GM18867 (cell line): Measurements from ENCODE around the gene DLEC1.

ENCODE experiments used
- ATAC-seq: cut with Tn5 transposase; IDR thresholded peaks from one replicate; pipeline ENCODE4 v1.9.1; 2021; ENCODE audit warnings: mild to moderate bottlenecking, moderate library complexity; ENCODE audit not compliant: unreplicated experiment

The DLEC1 gene, protein sequence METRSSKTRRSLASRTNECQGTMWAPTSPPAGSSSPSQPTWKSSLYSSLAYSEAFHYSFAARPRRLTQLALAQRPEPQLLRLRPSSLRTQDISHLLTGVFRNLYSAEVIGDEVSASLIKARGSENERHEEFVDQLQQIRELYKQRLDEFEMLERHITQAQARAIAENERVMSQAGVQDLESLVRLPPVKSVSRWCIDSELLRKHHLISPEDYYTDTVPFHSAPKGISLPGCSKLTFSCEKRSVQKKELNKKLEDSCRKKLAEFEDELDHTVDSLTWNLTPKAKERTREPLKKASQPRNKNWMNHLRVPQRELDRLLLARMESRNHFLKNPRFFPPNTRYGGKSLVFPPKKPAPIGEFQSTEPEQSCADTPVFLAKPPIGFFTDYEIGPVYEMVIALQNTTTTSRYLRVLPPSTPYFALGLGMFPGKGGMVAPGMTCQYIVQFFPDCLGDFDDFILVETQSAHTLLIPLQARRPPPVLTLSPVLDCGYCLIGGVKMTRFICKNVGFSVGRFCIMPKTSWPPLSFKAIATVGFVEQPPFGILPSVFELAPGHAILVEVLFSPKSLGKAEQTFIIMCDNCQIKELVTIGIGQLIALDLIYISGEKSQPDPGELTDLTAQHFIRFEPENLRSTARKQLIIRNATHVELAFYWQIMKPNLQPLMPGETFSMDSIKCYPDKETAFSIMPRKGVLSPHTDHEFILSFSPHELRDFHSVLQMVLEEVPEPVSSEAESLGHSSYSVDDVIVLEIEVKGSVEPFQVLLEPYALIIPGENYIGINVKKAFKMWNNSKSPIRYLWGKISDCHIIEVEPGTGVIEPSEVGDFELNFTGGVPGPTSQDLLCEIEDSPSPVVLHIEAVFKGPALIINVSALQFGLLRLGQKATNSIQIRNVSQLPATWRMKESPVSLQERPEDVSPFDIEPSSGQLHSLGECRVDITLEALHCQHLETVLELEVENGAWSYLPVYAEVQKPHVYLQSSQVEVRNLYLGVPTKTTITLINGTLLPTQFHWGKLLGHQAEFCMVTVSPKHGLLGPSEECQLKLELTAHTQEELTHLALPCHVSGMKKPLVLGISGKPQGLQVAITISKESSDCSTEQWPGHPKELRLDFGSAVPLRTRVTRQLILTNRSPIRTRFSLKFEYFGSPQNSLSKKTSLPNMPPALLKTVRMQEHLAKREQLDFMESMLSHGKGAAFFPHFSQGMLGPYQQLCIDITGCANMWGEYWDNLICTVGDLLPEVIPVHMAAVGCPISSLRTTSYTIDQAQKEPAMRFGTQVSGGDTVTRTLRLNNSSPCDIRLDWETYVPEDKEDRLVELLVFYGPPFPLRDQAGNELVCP (N-terminal part only)

DNA sequence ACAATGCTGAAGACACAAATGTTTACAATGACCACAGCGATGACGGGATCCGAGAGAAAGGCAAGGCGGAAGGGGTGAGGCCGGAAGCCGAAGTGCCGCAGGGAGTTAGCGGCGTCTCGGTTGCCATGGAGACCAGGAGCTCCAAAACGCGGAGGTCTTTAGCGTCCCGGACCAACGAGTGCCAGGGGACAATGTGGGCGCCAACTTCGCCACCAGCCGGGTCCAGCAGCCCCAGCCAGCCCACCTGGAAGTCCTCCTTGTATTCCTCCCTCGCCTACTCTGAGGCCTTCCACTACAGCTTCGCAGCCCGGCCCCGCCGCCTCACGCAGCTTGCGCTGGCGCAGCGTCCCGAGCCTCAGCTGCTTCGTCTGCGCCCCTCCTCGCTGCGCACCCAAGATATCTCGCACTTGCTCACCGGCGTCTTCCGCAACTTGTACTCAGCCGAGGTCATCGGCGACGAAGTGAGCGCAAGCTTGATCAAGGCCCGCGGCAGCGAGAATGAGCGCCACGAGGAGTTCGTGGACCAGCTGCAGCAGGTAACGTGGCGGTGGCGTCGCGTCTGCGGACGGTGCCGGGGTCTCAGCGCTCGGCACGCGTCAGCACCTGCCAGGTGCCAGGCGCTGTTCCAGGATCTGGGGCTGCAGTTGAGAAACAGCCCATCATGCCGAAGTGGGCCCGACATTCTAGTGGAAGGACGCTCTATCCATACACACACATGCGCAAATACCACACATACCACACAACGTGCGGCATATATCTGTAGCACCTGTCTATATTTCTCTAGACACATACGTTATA, at the start of gene DLEC1:
DLEC1 (plus strand) TSS at position 108 of the 798 bp plus-strand sequence; CDS start at position 126, 18 bp downstream.
- peak; percentile 93 for ATAC-seq

- no peak for ATAC-seq
Measured at GRCh38 chr3:37989821-37990480, 49.1 kb upstream of the DLEC1 start.

DNA sequence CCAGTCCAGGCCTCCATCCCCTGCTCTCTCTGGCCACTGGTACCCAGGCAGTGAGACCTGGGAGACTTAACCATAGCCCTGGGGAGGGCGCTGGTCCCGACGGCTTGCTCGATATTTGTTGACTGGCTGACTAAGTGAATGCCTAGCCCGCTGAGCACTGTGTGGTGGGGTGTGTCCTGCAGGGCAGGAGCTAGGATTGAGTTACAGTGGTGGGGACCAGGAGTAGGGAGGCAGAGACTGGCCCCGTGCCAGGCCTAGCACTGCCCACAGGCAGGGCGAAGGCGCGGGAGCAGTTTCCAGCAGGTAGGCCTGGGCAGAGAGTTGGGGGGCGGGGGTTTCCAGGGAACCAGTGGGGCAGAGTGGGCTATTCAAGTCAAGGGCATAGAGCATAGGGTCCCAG, 48.5 kb upstream of the DLEC1 start, which contains the start of gene VILL:
VILL (plus strand) TSS at position 260 of the 400 bp plus-strand sequence. CDS start 2,887 bp downstream, outside the sequence.
- ATAC-seq = no peak

- ATAC-seq = no peak
Measured at GRCh38 chr3:37991109-37991508, 47.9 kb upstream of the DLEC1 start.

DNA sequence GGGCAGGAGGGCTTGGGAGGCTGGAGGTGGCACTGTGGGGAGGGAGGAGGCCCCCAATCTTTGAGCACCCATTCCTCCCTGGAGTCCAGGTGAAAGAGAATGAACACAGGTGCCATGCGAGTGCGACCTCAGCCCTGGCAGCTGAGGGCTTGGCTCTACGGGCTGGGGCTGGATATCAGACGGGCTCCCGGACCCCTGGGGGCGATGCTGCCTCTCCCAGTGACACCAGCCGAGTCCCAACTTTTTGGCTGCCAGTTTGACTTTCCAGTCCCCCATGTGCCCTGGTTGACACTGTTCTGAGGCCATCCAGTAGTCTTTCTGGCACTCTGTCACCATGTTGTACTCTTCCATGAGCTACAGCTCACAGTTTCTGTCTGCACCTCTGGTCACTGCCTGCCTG, 47.2 kb upstream of the DLEC1 start:
- no peak for ATAC-seq

DNA sequence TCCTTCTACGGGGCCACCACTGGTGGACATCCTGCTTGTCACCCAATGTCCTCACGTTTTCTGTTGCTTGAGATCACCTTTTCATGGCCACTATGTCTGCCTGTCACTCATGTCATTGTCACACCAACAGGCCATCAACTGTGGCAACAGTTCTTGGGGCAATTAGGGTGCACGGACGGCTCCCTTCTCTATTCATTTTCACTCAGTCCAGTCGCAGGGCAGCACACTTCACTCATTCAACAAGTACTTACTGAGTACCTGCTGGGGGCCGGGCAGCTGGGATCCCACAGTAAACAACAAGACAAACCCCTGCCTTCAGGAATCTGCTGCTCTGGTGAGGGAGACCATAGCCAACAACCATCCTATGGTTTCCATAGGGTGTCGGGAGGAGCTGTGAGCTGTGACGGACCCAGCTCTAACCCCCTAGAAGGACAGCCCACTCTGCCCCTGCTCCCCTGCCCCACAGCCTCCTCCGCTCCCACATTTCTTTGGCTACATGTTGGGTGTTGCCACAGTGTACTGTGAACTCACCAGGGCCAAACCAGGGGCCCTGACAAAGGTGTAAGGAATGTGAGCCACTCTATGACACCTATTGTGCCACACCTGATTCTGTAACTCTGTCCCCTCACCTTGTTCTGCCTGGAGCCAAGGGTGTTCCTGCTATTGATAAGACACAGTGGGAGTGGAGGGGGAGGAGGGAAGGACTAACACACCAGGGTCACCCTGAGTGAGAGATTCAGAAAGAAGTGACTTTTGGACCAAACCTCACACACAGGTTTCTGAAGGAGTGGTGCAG, 46.5 kb upstream of the DLEC1 start:
- no peak for ATAC-seq

- no peak for ATAC-seq
Measured at GRCh38 chr3:37993067-37993455, 45.9 kb upstream of the DLEC1 start.

- ATAC-seq = no peak
Measured at GRCh38 chr3:37993460-37993819, 45.6 kb upstream of the DLEC1 start.

- ATAC-seq = peak; percentile 61
Measured at GRCh38 chr3:37993820-37994638, 45.0 kb upstream of the DLEC1 start.

DNA sequence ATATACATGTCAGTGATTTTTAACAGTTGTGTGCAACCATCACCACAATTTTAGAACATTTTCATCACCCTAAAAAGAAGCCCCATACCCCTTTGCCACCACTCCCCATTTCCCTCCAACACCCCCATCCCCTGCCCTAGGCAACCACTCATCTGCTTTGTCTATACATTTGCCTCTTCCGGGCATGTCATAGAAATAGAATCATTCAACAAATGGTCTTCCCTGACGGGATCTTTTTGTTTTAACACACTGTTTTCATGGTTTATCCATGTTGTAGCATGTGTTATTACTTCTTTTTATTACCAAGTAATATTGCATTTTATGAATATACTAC, 44.4 kb upstream of the DLEC1 start:
- ATAC-seq = no peak

DNA sequence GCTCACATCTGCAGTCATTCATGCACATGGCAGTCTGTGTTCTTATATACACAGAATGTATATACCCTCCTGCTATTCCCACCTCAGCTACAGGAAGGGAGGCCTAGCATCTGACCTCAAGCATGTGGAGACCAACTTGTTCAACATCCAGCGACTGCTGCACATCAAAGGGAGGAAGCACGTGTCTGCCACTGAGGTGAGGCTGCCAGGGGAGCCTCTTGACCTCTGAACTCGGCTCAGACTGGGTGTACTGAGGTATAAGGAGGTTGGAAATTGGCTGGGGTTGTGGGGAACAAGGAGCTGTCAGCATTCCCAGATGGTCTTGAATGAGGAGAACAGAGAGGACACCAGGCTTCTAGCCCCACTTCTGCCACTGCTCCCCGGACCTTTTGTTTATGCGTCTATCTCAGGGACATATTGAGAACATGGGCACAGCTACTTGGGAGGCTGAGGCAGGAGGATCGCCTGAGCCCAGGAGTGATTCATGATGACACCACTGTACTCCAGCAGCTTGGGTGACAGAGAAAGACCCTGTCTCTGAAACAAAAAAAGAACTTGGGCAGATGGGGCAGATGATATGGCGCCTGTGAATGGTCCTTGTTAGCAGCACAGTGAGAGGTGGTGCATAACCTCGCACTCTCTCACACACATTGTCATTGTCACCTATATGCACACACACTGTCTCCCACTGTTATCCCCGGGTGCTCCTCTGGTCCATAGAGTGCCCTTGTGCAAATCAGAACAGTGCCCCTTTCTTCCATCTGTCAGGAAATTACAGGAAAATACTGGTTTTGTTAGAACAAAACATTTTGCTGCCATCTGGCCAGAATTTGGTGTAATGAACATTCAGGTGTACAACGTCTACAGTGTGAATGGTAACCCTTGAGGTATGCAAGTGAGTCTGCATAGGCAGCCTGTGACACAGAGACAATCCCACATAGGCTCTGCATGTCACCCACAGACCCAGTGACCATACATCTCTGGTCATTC, 43.1 kb upstream of the DLEC1 start:
- ATAC-seq = no peak

- peak; percentile 56 for ATAC-seq
Measured at GRCh38 chr3:37996785-37997301, 42.2 kb upstream of the DLEC1 start.

DNA sequence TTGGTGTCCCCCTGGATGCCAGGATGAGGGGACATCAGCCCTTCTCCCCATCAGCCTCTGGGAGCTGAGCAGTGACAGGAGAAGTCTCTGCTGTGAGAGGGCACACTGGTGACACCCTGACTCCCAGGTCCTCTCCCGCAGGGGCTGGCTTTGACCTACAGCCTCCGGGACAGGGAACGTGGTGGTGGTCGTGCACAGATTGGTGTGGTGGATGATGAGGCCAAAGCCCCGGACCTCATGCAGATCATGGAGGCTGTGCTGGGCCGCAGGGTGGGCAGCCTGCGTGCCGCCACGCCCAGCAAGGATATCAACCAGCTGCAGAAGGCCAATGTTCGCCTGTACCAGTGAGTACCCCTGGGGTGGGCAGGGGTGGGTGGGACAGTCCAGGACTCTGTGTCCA, 41.7 kb upstream of the DLEC1 start:
- no peak for ATAC-seq

- ATAC-seq = no peak
Measured at GRCh38 chr3:37997791-37998370, 41.1 kb upstream of the DLEC1 start.

- no peak for ATAC-seq
Measured at GRCh38 chr3:37999836-38000235, 39.2 kb upstream of the DLEC1 start.

DNA sequence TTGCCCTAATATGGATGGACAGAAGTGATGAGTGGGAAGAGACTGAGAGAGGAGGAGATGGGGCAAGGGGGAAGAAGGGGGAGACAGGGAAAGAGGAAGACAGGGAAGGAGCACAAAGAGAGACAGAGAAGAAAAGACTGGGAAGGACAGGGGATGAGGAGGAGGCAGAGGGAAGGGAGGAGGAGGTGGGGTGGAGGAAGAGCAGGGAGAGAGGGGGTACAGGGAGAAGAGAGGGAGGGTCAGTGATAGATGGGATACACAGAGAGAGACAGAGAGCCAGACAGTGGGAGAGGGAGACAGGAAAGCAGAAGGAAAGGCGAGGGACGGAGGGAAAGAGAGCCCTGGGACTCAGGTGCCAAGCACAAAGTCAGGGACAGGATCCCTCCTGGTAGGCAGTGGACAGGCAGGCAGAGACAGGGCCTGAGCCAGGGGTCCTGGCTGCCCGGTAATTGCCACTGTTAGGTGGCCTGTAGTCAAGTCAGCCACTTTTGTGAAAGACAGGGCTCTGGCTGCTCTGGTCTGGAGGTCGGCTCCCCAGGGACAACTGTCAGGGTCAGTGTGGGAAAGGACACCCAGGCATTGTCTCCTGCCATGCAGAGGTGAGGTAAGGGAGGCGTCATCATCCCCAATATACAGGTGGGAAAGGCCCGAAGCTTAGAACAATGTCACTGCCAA, 38.6 kb upstream of the DLEC1 start:
- no peak for ATAC-seq
